GM18498 (cell line): Measurements from ENCODE around the gene GPR75.
"Not testable (repeated sequence)": the region's sequence is repeated elsewhere in the genome, so short reads cannot be mapped to it uniquely, and the experiment has no call there.

Experiments
- ATAC-seq: cut with Tn5 transposase; IDR thresholded peaks from one replicate; pipeline ENCODE4 v1.9.1; 2021; ENCODE audit warnings: mild to moderate bottlenecking, moderate library complexity; ENCODE audit not compliant: unreplicated experiment

The GPR75 gene

GRCh38 chr2:53854678-53855077 is 5.1 kb downstream of the GPR75 start:
- ATAC-seq, result peak; percentile 53

- ATAC-seq, result no peak
Measured at GRCh38 chr2:53852532-53852931, 7.2 kb downstream of the GPR75 start.

GRCh38 chr2:53851052-53851757 is 8.6 kb downstream of the GPR75 start:
- not testable (repeated sequence) for ATAC-seq

GRCh38 chr2:53848062-53848461 is 11.7 kb downstream of the GPR75 start:
- ATAC-seq, result no peak

- no peak for ATAC-seq
Measured at GRCh38 chr2:53843595-53843994, 16.2 kb downstream of the GPR75 start.

- no peak for ATAC-seq
Measured at GRCh38 chr2:53842891-53843290, 16.9 kb downstream of the GPR75 start.

- not testable (repeated sequence) for ATAC-seq
Measured at GRCh38 chr2:53841651-53842050, 18.1 kb downstream of the GPR75 start.

GRCh38 chr2:53840580-53840979 is 19.2 kb downstream of the GPR75 start:
- no peak for ATAC-seq

- not testable (repeated sequence) for ATAC-seq
Measured at GRCh38 chr2:53829980-53830290, 29.8 kb downstream of the GPR75 start.

- ATAC-seq, result no peak
Measured at GRCh38 chr2:53829273-53829979, 30.3 kb downstream of the GPR75 start.

GRCh38 chr2:53828331-53828730 is 31.4 kb downstream of the GPR75 start:
- no peak for ATAC-seq

- no peak for ATAC-seq
Measured at GRCh38 chr2:53827398-53828175, 32.2 kb downstream of the GPR75 start.

- no peak for ATAC-seq
Measured at GRCh38 chr2:53826587-53827397, 33.0 kb downstream of the GPR75 start.

GRCh38 chr2:53826030-53826410 is 33.7 kb downstream of the GPR75 start:
- ATAC-seq, result no peak

GRCh38 chr2:53823639-53824038 is 36.1 kb downstream of the GPR75 start:
- peak; percentile 54 for ATAC-seq

- ATAC-seq, result no peak
Measured at GRCh38 chr2:53821810-53822209, 38.0 kb downstream of the GPR75 start.

- no peak for ATAC-seq
Measured at GRCh38 chr2:53820711-53821110, 39.1 kb downstream of the GPR75 start.

GRCh38 chr2:53820048-53820447 is 39.7 kb downstream of the GPR75 start:
- ATAC-seq, result no peak

GRCh38 chr2:53819634-53820033 is 40.1 kb downstream of the GPR75 start:
- no peak for ATAC-seq

GRCh38 chr2:53818854-53819435 is 40.8 kb downstream of the GPR75 start:
- ATAC-seq, result no peak

- ATAC-seq, result no peak
Measured at GRCh38 chr2:53813151-53813550, 46.6 kb downstream of the GPR75 start.
